ENCODE data around the gene SLC5A4.

DNA sequence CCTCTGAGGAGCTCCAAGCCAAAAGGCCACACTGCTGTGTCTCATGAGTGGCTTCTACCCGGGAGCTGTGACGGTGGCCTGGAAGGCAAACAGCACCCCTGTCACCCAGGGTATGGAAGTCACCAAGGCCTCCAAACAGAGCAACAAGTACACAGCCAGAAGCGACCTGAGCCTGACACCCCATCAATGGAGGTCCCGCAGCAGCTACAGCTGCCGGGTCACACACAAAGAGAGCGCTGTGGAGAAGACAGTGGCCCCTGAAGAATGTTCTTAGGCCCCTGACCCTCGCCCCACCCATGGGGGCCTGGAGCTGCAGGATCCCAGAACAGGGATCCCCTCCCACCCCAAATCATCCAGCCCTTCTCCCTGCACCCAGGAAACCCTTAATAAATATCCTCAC, 55.2 kb downstream of the SLC5A4 start:
- TF ChIP-seq, protein P1, sequence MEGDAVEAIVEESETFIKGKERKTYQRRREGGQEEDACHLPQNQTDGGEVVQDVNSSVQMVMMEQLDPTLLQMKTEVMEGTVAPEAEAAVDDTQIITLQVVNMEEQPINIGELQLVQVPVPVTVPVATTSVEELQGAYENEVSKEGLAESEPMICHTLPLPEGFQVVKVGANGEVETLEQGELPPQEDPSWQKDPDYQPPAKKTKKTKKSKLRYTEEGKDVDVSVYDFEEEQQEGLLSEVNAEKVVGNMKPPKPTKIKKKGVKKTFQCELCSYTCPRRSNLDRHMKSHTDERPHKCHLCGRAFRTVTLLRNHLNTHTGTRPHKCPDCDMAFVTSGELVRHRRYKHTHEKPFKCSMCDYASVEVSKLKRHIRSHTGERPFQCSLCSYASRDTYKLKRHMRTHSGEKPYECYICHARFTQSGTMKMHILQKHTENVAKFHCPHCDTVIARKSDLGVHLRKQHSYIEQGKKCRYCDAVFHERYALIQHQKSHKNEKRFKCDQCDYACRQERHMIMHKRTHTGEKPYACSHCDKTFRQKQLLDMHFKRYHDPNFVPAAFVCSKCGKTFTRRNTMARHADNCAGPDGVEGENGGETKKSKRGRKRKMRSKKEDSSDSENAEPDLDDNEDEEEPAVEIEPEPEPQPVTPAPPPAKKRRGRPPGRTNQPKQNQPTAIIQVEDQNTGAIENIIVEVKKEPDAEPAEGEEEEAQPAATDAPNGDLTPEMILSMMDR (IDR thresholded peaks at IDR 0.05), result no peak
- TF ChIP-seq POLR2A (IDR thresholded peaks at IDR 0.05), result no peak
- TF ChIP-seq EP300 (IDR thresholded peaks at IDR 0.05), result no peak

Measured in ovary (tissue), 3 donors.